Measurements from ENCODE around the gene MYADML2. TPM values are rescaled to one million over a fixed set of nuclear protein-coding genes. Genes with fewer than 3 reads are reported as not detected.

The MYADML2 gene
- total RNA-seq, 2 experiments from 2014 or later = 0.19 TPM; not detected in 1

DNA sequence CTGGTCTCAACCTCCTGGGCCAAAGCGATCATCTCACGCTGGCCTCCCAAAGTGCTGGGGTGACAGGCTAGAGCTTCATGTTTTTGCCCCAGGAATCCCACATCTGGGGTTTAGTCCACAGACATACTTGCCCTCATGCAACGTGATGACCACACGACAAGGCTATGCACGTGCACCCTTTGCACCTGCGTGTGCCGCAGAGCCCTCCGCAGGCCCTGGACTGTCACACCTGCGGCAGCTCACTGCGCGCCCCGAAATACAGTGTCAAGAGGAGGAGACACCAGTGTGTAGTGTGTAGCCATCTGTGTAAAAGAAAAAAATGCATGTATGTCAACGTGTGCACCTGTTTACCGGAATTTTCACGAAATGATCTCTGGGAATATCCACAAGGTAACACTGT is 3.5 kb upstream of the MYADML2 start:
- intact Hi-C loops (cut with micrococcal nuclease; ENCODE audit: unreplicated experiment) = no loop called here
- Histone ChIP-seq H3K27ac (ENCODE audit: low read depth, low read length, poor library complexity, severe bottlenecking) (no peak overlapping the region), H3K4me1 (ENCODE audit: insufficient read depth, low read length, poor library complexity, severe bottlenecking) (peaks cover 8% of the 10 kb centered on the region), H3K79me2 (ENCODE audit: insufficient read depth, low read depth, low read length) (no peaks in the 10 kb centered on the region), H3K4me2 (ENCODE audit: low read length) (no peak overlapping the region), H2AFZ (ENCODE audit: low read length) (no peak overlapping the region), H4K20me1 (ENCODE audit: insufficient read depth, low read length) (no peaks in the 10 kb centered on the region), H3K4me3 (ENCODE audit: low read depth, low read length, poor library complexity, severe bottlenecking) (no peak overlapping the region), H3K9me3 (ENCODE audit: low read length) (no peaks in the 10 kb centered on the region), H3K9me2 (ENCODE audit: insufficient read depth, low read length) (no peaks in the 10 kb centered on the region), H3K36me3 (ENCODE audit: insufficient read depth, low read length) (no peaks in the 10 kb centered on the region)
- POLR2A ChIA-PET = interaction anchor here (1.1 kb wide), 1 partner anchor 12 kb away, joined by 3 read pairs; no protein-coding TSS in a partner anchor
- DNase-seq (ENCODE audit: low spot score) = no peak
- CTCF ChIA-PET (ENCODE audit: unreplicated experiment) = no interaction called here
- TF ChIP-seq, protein P1, sequence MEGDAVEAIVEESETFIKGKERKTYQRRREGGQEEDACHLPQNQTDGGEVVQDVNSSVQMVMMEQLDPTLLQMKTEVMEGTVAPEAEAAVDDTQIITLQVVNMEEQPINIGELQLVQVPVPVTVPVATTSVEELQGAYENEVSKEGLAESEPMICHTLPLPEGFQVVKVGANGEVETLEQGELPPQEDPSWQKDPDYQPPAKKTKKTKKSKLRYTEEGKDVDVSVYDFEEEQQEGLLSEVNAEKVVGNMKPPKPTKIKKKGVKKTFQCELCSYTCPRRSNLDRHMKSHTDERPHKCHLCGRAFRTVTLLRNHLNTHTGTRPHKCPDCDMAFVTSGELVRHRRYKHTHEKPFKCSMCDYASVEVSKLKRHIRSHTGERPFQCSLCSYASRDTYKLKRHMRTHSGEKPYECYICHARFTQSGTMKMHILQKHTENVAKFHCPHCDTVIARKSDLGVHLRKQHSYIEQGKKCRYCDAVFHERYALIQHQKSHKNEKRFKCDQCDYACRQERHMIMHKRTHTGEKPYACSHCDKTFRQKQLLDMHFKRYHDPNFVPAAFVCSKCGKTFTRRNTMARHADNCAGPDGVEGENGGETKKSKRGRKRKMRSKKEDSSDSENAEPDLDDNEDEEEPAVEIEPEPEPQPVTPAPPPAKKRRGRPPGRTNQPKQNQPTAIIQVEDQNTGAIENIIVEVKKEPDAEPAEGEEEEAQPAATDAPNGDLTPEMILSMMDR (conservative IDR thresholded peaks at IDR 0.05; ENCODE audit: low read length) = no peak
- no peak for TF ChIP-seq EZH2phosphoT487 (IDR thresholded peaks at IDR 0.05; ENCODE audit: borderline replicate concordance, low read depth, low read length)
- BruUV-seq (replicated peaks) = no TSS peak

DNA sequence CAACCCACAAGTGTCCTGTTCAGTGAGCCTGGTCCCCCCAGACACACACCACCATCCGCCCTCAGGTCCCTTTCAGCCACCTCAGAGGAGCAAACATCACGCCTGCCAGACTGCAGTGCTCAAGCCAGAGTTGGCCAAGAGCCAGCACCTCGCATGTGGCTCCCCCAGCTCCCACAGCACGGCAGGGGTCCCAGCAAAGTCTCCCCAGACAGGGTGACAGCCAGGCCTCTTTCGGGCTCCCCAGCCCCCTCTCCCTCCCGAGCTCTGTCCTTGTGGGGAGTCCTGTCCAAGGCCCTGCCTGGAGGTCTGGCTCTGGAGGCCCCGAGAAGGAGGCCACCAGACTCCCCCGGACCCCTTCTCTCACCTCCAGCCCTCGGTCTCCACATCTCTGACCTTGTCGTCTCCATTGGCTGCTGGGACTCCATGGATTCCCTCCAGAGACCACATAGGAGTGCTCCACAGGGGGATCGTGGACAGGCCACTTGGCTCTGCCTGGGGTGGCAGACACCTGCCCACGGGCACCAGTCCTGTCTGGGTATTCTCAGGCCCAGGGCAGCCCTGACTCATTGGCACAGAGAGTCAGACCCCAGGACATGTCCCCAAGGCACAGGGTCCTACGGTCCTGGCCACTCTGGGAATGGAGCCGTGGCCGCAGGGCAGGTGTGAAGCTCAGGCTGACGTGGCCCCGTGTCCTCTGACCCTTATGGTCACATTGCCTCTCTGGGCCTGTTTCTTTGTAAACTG is 1.8 kb upstream of the MYADML2 start:
- POLR2A ChIA-PET = interaction anchor here (0.9 kb wide), 1 partner anchor 54 kb away, joined by 3 read pairs; no protein-coding TSS in a partner anchor
- H3K79me2 ChIP-seq (ENCODE audit: insufficient read depth, low read depth, low read length) = no peaks in the 10 kb centered on the region
- H3K9me3 ChIP-seq (ENCODE audit: low read length) = no peaks in the 10 kb centered on the region
- BruUV-seq (replicated peaks) = no TSS peak
- CTCF ChIA-PET (ENCODE audit: unreplicated experiment) = no interaction called here
- H3K4me1 ChIP-seq (ENCODE audit: insufficient read depth, low read length, poor library complexity, severe bottlenecking) = peaks cover 12% of the 10 kb centered on the region
- no peaks in the 10 kb centered on the region for H3K9me2 ChIP-seq (ENCODE audit: insufficient read depth, low read length)
- DNase-seq (ENCODE audit: low spot score) = no peak
- no peaks in the 10 kb centered on the region for H3K36me3 ChIP-seq (ENCODE audit: insufficient read depth, low read length)
- no peaks in the 10 kb centered on the region for H4K20me1 ChIP-seq (ENCODE audit: insufficient read depth, low read length)
- no peak overlapping the region for H3K4me2 ChIP-seq (ENCODE audit: low read length)
- TF ChIP-seq EZH2phosphoT487 (IDR thresholded peaks at IDR 0.05; ENCODE audit: borderline replicate concordance, low read depth, low read length) = no peak
- TF ChIP-seq, protein P1 (conservative IDR thresholded peaks at IDR 0.05; ENCODE audit: low read length) = no peak
- no peak overlapping the region for H2AFZ ChIP-seq (ENCODE audit: low read length)
- H3K27ac ChIP-seq (ENCODE audit: low read depth, low read length, poor library complexity, severe bottlenecking) = no peak overlapping the region
- H3K4me3 ChIP-seq (ENCODE audit: low read depth, low read length, poor library complexity, severe bottlenecking) = no peak overlapping the region
- intact Hi-C loops (cut with micrococcal nuclease; ENCODE audit: unreplicated experiment) = no loop called here

DNA sequence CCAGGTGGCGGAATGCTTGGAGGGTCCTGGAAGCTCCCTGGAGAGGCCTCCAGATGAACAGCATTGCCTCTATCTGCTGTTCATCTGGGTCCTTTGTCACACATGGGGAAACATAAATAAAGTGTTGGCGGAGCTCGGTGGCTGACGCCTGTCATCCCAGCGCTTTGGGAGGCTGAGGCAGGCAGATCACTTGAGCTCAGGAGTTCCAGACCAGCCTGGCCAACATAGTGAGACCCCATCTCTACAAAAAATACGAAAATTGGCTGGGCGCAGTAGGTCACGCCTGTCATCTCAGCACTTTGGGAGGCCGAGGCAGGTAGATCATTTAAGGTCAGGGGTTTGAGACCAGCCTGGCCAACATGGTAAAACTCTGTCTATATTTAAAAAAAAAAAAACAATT is 2.2 kb downstream of the MYADML2 start:
- Histone ChIP-seq H3K36me3 (ENCODE audit: insufficient read depth, low read length) (no peaks in the 10 kb centered on the region), H3K79me2 (ENCODE audit: insufficient read depth, low read depth, low read length) (no peaks in the 10 kb centered on the region), H3K9me3 (ENCODE audit: low read length) (no peaks in the 10 kb centered on the region), H3K4me1 (ENCODE audit: insufficient read depth, low read length, poor library complexity, severe bottlenecking) (peaks cover 23% of the 10 kb centered on the region), H3K4me2 (ENCODE audit: low read length) (no peak overlapping the region), H2AFZ (ENCODE audit: low read length) (no peak overlapping the region), H3K4me3 (ENCODE audit: low read depth, low read length, poor library complexity, severe bottlenecking) (no peak overlapping the region), H3K27ac (ENCODE audit: low read depth, low read length, poor library complexity, severe bottlenecking) (no peak overlapping the region), H3K9me2 (ENCODE audit: insufficient read depth, low read length) (no peaks in the 10 kb centered on the region), H4K20me1 (ENCODE audit: insufficient read depth, low read length) (no peaks in the 10 kb centered on the region)
- CTCF ChIA-PET (ENCODE audit: unreplicated experiment) = no interaction called here
- POLR2A ChIA-PET = interaction anchor here (1.1 kb wide), 1 partner anchor 68 kb away, joined by 3 read pairs; no protein-coding TSS in a partner anchor
- TF ChIP-seq, protein P1 (conservative IDR thresholded peaks at IDR 0.05; ENCODE audit: low read length) = no peak
- TF ChIP-seq EZH2phosphoT487 (IDR thresholded peaks at IDR 0.05; ENCODE audit: borderline replicate concordance, low read depth, low read length) = no peak
- BruUV-seq (replicated peaks) = no TSS peak
- intact Hi-C loops (cut with micrococcal nuclease; ENCODE audit: unreplicated experiment) = no loop called here
- no peak for DNase-seq (ENCODE audit: low spot score)
